ENCODE data around the gene ANKRD28. TPM values are rescaled to one million over a fixed set of nuclear protein-coding genes. Genes with fewer than 3 reads are reported as not detected.

ANKRD28 gene
- total and polyA plus RNA-seq, 2 of the 13 experiments (the other 11 are each of a cell fraction or from before 2014, with no cell fraction given) = 21.0 to 28.9 TPM

- in situ Hi-C loops (cut with HindIII; ENCODE audit: extremely low pct_ligation_motif_present, low pct_unique_long_range_greater_than_20kb) = no loop called here
- FAIRE-seq (no peak), DNase-seq (ENCODE audit: low spot score) (no peak), ATAC-seq (no peak)
- intact Hi-C loops (cut with micrococcal nuclease; ENCODE audit: unreplicated experiment) = no loop called here
- TF ChIP-seq HMG20B (CRISPR knock-in tag; conservative IDR thresholded peaks at IDR 0.05) (no peak), PCBP2 (optimal IDR thresholded peaks at IDR 0.05; ENCODE audit: low read depth, low read length, poor library complexity, severe bottlenecking) (no peak)
- Histone ChIP-seq H3K4me3 (replicated peaks in 1 of 3; ENCODE audit: insufficient read depth in 1 of 3, low read depth in 2 of 3, low read length in 3 of 3) (no peak overlapping the region), H3K9me3 (ENCODE audit: low read length) (no peaks in the 10 kb centered on the region), H2AFZ (ENCODE audit: low read length) (no peak overlapping the region), H3K4me2 (ENCODE audit: low read depth, low read length) (no peak overlapping the region), H4K20me1 (ENCODE audit: insufficient read depth, low read length) (no peaks in the 10 kb centered on the region), H3K9ac (ENCODE audit: insufficient read depth, low read depth, low read length) (no peak overlapping the region), H3K79me2 (ENCODE audit: insufficient read depth, low read length) (no peaks in the 10 kb centered on the region), H3K36me3 (replicated peaks in 1 of 2; ENCODE audit: control insufficient read depth in 1 of 2, insufficient read depth in 2 of 2, low read length in 2 of 2) (peaks cover 1 to 7% of the 10 kb centered on the region in 2 experiments; a peak in 2 of 5 replicates), H3K27me3 (ENCODE audit: control insufficient read depth in 1 of 2, insufficient read depth in 2 of 2, low read length in 2 of 2) (no peaks in the 10 kb centered on the region), H3K27ac (ENCODE audit: extremely low read length, insufficient read depth, low read length) (no peak overlapping the region), H3K4me1 (ENCODE audit: insufficient read depth, low read length) (peaks cover 11% of the 10 kb centered on the region)
- WGBS (ENCODE audit: low lambda C conversion rate) = 94% methylated on average over 1 of the region's 1 CpG
- BruUV-seq (replicated peaks) = no TSS peak
- ChIA-PET POLR2A (no interaction called here), CTCF (ENCODE audit: low intra/inter-chr PET ratio, low total read pairs) (no interaction called here)
Observed at GRCh38 chr3:15755181-15755580, 42.6 kb downstream of the ANKRD28 start.

- DNase-seq (ENCODE audit: low spot score) (no peak), ATAC-seq (no peak), FAIRE-seq (no peak)
- Histone ChIP-seq H3K4me1 (ENCODE audit: insufficient read depth, low read length) (peaks cover 11% of the 10 kb centered on the region), H3K27ac (ENCODE audit: extremely low read length, insufficient read depth, low read length) (no peak overlapping the region), H3K9me3 (ENCODE audit: low read length) (no peaks in the 10 kb centered on the region), H3K9ac (ENCODE audit: insufficient read depth, low read depth, low read length) (no peak overlapping the region), H3K27me3 (ENCODE audit: control insufficient read depth in 1 of 2, insufficient read depth in 2 of 2, low read length in 2 of 2) (no peaks in the 10 kb centered on the region), H3K4me3 (replicated peaks in 1 of 3; ENCODE audit: insufficient read depth in 1 of 3, low read depth in 2 of 3, low read length in 3 of 3) (no peak overlapping the region), H2AFZ (ENCODE audit: low read length) (no peak overlapping the region), H3K36me3 (replicated peaks in 1 of 2; ENCODE audit: control insufficient read depth in 1 of 2, insufficient read depth in 2 of 2, low read length in 2 of 2) (peaks cover 1 to 14% of the 10 kb centered on the region in 2 experiments; a peak in 2 of 5 replicates), H3K4me2 (ENCODE audit: low read depth, low read length) (no peak overlapping the region), H3K79me2 (ENCODE audit: insufficient read depth, low read length) (no peaks in the 10 kb centered on the region), H4K20me1 (ENCODE audit: insufficient read depth, low read length) (no peaks in the 10 kb centered on the region)
- in situ Hi-C loops (cut with HindIII; ENCODE audit: extremely low pct_ligation_motif_present, low pct_unique_long_range_greater_than_20kb) (no loop called here), intact Hi-C loops (cut with micrococcal nuclease; ENCODE audit: unreplicated experiment) (no loop called here)
- ChIA-PET CTCF (ENCODE audit: low intra/inter-chr PET ratio, low total read pairs) (no interaction called here), POLR2A (no interaction called here)
- BruUV-seq (replicated peaks) = no TSS peak
- 98% methylated on average over 2 of the region's 2 CpGs for WGBS (ENCODE audit: low lambda C conversion rate)
- no peak for TF ChIP-seq NFE2L1 (CRISPR knock-in tag; IDR thresholded peaks at IDR 0.05; ENCODE audit: borderline replicate concordance)
- TF ChIP-seq ZBTB43 (CRISPR knock-in tag; conservative IDR thresholded peaks at IDR 0.05) = no peak
- TF ChIP-seq ZBTB8A (CRISPR knock-in tag; IDR thresholded peaks at IDR 0.05; ENCODE audit: borderline replicate concordance, low read depth) = no peak
- TF ChIP-seq ISX (CRISPR knock-in tag; conservative IDR thresholded peaks at IDR 0.05) = no peak
- TF ChIP-seq ZSCAN5A (CRISPR knock-in tag; IDR thresholded peaks at IDR 0.05; ENCODE audit: borderline replicate concordance) = no peak
- no peak for TF ChIP-seq HOXA9 (CRISPR knock-in tag; IDR thresholded peaks at IDR 0.05; ENCODE audit: borderline replicate concordance)
- TF ChIP-seq ZNF142 (CRISPR knock-in tag; IDR thresholded peaks at IDR 0.05) = no peak
- no peak for TF ChIP-seq ZNF331 (CRISPR knock-in tag; IDR thresholded peaks at IDR 0.05)
Observed at GRCh38 chr3:15754047-15754446, 43.7 kb downstream of the ANKRD28 start.

All from HepG2 (cell line).